Stimulated activated CD8-positive, alpha-beta memory T cell treated with anti-CD3 and anti-CD28 coated beads, Interleukin-7, amount 100 ng/mL, for 48 hours (primary cell): Measurements from ENCODE around the gene GALNT17.
A peak's percentile ranks its signal among the peaks of the same experiment; 100 is the strongest.
"Not testable (repeated sequence)": the region's sequence is repeated elsewhere in the genome, so short reads cannot be mapped to it uniquely, and the experiment has no call there.

Experiments used
- DNase-seq, 2 donors: peaks; one replicate each; pipeline ENCODE4 v3.0.0-alpha.2; 2020; ENCODE audit warnings: low read depth in 1 of 2; ENCODE audit errors: extremely low read depth in 1 of 2

Gene GALNT17

DNA sequence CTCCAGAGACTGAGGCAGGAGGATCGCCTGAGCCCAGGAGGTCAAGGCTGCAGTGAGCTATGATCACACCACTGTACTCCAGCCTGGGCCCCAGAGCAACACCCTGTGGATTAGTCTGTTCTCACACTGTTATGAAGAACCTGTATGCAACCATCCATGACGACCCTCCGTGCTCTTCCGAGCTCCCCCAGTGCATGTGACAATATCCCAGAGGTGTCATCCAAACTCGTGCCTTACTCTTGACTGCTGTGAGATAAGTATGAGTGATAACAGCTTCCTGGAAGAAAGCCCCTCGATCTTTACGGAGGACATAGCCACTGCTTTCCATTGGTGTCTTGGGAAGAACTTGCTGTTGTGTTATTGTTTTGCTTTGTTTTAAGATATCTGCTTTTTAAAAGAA, 591.9 kb downstream of the GALNT17 start:
- no peak for DNase-seq

DNA sequence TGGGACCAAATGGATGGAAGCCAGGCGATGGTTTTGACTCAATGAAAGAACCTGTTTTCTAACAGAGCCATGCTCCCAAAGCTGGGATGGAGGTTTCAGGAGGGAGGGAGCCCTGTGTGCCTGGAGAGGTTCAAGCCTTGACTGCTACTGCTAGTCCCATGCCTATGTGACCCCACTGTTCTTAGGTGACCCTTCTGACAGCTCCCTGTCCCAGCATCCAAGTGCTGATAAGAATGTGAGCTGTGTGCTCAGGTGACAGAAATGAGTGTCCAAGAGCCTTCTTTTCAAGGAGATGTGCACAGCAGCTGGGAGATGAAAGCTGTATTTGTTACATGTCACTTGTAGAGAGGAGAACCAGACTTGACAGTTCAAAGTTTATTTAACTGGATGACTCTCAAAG, 595.4 kb downstream of the GALNT17 start:
- no peak for DNase-seq

DNA sequence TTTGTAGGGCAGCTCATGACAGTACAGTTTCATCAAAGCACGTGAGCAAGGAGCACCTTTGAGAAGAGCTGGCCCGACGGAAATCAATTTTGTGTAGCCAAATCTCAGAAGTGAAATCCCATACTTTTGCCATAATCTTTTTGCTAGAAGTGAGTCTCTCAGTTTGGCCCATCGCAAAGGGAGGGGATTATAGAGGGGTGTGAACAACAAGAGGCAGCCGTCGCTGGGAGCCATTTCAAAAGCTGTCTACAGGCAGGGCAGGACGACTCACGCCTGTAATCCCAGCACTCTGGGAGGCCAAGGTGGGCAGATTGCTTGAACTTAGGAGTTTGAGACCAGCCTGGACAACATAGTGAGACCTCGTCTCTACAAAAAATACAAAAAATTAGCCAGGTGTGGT, 599.8 kb downstream of the GALNT17 start:
- DNase-seq: no peak

DNA sequence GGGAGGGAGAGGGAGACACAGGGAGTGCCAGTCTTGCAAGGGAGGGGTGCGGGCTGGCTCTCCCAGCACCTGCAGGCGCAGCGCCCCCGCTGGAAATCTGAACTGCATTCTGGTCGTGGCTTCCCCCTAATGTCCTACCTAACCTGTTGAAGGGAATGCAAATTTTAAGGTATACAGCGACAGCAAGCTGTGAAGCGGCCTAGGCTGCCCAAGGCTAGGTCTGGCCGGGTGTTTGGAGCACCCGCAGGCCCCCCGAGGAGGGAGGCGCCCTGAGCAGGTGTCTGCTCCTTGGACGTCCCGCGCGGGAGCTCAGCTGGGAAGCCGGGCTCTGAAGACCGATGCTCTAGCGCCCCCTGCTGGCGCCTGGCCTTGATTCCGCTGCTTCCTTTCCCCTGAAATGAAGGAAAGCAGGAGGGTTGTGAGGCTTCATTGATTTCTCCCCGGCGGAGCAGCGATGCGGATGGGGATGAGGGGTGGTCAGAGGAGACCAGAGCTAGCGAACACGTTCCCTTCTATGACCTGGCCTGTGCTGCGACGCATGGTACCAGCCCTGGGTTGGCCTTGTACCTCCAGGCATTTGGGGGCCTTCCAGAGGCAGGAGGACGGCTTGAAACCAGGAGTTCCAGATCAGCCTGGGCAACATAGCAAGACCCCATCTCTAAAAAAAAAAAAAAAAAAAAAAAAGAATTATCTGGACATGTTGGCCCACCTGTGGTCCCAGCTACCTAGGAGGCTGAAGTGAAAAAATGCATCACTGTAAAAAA, 601.3 kb downstream of the GALNT17 start:
- peak; percentile 29 to 44 for DNase-seq

DNA sequence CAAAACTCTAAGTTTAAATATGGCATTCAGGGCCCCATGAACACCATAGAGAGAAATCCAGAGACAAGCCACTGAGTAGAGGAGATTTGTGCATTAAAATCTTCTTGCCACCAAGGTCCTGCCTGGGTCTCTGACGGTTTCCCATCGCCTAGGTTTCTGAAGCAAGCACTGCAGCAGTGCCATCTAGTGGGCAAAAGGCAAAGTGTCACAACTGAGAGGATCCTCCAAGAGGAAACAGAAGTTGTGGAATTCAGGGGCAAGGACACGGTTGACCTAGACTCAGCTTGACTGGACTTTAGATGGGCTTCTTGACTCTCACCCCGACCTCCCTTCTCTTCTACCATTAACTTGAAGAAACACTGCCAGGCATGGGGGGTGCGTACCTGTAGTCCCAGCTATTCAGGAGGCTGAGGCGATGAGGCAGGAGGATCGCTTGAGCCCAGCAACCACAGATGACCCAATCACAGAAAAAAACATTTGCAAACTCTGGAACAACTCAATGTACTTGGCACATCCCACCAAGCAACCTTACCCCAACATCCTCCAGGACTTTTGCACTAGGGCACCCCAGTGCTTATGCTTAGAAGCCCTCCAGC, 604.1 kb downstream of the GALNT17 start:
- peak in 1 of 2 donors; percentile 16 for DNase-seq

DNA sequence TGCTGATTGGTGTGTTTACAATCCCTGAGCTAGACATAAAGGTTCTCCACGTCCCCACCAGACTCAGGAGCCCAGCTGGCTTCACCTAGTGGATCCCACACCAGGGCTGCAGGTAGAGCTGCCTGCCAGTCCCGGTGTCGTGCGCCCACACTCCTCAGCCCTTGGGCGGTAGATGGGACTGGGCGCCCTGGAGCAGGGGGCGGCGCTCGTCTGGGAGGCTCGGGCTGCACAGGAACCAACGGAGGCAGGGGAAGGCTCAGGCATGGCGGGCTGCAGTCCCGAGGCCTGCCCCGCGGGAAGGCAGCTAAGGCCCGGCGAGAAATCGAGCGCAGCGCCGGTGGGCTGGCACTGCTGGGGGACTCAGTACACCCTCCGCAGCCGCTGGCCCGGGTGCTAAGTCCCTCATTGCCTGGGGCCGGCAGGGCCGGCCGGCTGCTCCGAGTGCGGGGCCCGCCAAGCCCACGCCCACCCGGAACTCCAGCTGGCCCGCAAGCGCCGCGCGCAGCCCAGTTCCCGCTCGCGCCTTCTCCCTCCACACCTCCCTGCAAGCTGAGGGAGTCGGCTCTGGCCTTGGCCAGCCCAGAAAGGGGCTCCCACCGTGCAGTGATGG, 606.1 kb downstream of the GALNT17 start:
- not testable (repeated sequence) for DNase-seq

DNA sequence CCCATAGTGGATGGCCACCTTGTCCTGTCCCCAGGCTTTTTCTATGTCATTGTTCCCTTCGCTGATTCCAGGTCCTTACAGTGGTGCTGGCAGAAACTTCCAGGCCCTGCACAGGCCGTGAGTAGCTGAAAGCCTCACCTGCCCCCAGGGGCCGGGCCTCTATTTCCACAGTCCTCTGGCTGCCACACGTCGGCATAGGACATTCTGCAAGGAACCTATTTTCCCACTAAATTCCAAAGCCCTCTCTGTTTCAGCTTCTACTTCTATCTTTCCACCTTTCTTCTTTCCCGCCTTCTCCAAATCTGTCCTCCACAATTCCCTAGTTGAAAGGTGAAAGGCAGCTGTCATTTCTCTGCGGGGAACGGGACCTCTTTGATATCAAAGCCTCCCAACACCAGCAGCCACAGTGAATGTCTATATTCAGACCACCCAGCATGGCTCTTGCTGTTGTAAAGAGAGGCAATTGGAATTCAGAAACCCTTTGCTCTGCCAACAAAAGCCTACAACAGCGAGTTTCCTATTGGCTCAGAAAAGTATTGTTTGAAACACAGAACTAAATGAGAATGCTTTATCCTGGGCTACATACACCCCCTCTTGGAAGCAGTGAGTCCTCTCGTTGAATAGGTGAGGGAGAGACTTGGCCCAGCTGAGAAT, 607.7 kb downstream of the GALNT17 start:
- DNase-seq: no peak

DNA sequence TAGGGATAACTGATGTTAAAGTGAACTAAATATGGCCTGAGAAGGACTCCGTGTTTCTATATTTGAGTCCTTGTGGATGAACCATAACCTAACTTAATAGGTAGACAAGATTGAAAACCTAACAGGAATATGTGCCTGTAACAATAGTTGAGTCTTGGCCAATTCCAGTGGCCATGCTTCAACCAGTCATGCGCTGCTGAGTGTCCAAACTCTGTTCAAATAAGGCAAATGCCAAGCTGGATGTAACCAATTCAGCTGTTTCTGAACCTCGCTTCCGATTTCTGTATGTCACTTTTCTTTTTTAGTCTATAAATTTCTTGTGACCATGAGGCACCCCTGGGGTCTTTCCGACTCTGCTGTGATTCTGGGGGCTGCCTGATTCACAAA, 608.2 kb downstream of the GALNT17 start:
- no peak for DNase-seq

DNA sequence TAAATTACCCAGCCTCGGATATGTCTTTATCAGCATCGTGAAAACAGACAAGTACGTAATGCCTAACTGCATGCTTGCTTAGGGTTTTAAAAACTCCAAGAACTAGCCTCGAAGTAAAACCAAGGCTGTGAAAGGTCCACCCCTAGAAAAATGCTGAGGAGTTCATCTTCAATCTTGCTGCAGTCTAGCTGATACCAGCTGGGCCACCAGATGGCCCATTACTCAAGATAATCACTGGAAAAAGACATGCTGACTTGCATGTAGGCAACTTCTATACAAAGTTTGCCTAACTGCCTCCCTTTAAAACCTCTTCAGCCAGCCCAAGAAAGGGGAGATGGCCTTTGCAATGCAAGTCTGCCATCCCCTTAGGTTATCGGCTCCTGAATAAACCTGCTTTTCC, 614.1 kb downstream of the GALNT17 start:
- no peak for DNase-seq

DNA sequence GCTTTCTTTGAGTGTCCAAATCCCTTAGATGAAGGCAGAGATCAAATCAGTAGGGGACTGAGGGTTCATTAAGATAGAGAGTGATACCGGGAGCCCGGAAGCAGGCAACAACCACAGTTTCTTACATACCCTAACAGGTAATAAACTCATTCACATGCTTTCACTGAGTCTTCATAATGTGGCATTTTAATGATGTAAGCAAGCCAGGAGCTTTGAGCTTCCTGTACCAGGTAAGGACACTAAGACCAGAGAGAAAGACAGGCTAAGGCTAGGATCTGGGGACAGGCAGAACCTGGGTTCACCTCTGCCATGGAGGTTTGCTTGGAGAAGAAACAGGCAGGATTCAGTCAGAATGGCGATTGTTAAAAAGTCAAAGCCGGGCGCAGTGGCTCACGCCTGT, 618.3 kb downstream of the GALNT17 start:
- DNase-seq: no peak

DNA sequence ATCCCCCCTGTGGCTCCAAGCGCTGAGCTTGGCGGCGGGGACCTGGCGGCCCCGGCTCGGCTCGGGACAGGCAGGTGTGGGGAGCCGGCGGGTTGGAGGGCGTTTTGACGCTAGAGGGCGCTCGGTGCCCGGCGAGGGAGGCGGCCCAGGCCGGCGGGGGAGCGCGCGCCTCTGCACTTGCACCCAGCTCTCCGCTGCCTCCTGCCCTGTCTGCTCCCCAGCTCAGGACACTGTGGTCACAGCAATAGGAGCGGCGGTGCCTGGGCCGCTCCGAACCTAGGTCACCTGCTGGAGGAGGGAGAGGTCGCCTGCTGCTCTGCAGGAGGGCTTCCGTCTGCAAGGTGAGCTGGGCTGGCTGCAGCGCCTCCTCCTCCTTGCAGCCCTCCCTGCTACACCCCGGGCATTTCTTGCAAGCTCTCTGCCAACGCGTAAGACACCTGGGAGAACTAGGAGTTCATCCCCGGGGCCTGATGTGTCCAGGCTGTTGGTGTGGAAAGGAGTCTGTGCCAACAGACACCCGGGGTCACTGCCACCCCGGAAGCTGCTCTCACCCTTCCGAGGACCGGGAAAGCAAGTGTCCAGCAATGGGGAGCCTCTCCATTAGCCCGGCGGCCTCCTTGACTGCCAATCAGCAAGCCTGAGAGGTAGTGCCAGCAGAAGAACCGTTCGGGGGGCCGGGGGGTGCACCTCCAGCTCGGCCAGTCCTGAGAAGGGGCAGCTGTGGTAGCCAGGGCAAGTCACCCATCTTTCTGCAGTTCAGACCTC, 620.4 kb downstream of the GALNT17 start:
- DNase-seq: peak; percentile 13 to 14

DNA sequence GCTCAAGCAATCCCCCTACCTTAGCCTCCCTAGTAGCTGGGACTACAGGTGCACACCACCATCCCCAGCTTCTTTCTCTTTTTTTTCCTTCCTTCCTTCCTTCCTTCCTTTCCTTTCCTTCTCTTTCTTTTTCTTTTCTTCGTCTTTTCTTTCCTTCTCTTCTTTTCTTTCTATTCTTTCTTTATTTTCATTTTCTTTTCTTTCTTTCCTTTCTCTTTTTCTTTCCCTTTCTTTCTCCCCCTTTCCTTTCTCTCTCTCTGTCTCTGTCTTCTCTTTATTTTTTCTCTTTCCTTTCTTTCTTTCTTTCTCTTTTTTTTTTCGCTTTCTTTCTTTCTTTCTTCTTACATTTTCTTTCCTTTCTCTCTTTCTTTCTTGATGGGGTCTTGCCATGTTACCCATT, 621.3 kb downstream of the GALNT17 start:
- DNase-seq: no peak

DNA sequence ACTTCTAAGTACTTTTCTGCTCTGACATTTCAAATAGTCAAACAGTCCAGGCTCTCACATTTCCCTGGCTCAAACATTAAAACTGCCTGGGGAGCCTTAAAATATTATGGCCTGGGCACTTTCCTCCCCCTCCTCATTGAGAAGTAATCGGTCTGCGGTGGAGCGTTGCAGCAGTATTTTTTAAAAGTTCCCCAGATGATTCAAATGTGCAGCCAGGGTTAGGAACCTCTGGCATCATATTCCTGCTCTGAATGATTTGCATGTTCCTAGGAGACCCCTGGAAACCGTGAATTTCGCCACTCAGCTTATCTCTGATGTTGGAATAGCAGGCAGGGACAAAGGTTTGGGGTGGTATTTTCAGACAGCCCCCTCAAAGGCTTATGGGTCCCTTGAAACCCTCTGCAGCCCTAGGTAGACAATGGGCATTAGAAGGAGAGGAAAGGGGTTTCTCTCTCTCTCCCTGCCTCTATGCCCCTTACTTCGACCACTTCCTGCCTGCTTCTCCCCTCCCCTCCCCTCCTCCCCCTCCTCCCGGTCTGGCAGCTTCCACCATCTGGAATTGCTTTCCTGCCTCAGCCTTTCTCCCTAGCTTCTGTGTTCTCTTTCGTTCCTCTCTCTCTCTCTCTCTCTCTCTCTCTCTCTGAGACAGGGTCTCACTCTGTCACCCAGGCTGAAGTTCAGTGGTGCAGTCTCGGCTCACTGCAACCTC, 622.2 kb downstream of the GALNT17 start:
- no peak for DNase-seq

DNA sequence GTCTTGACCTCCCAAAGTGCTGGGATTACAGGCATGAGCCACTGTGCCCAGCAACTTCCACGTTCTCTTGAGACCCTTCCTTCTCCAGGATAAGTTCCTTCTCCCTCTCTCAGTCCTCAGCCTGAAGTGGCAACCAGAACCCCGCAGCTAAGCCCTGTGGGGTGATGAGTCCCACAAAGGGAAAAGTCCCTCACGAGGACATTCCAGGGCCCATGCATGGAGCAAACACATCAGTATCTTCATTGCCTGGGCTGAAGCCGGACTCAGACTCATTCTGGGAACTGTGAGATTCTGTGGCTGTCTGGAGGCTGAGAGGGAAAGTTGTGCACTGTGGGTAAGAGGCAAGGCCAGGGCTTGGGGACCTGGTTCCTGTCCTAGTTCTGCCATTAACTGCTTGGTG, 622.9 kb downstream of the GALNT17 start:
- no peak for DNase-seq

DNA sequence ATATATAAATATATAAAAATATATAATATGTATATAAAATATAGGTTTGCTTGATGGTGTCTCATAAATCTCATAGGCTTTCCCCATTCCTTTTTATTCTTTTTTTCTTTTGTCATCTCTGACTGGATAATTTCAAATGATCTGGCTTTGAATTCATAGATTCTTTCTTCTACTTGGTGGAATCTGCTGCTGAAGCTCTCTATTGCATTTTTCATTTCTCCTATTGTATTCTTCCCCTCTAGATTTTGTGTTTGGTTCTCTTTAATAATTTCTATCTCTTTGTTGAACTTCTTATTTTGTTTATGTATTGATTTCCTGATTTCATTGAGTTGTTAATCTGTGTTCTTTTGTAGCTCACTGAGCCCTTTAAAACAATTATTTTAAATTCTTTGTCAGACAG, 629.4 kb downstream of the GALNT17 start:
- no peak for DNase-seq
